Esophagus squamous epithelium (tissue), 5 donors: ENCODE results near the gene MT1F. TPM values are rescaled to one million over a fixed set of nuclear protein-coding genes. Genes with fewer than 3 reads are reported as not detected.
"Not testable (repeated sequence)": the region's sequence is repeated elsewhere in the genome, so short reads cannot be mapped to it uniquely, and the experiment has no call there.

ENCODE experiments used
- DNase-seq: peaks from one replicate; lab custom pipeline; 2025; lab: John Stamatoyannopoulos, UW
- H3K27ac ChIP-seq, 4 donors: fragments of 200-600 bp; sonication (generic); one replicate each; pipeline ENCODE4 v1.5.1; 2016 to 2019; ENCODE audit warnings: mild to moderate bottlenecking in 1 of 4
- H3K27me3 ChIP-seq, 4 donors: fragments of 200-600 bp; sonication (generic); 1 replicate in 3 of 4; 2 replicates in 1 of 4; pipeline versions ENCODE4 v1.5.1 to v1.6.0; 2017 to 2021; ENCODE audit warnings: antibody characterized with exemption in 1 of 4
- H3K36me3 ChIP-seq, 3 donors: fragments of 200-600 bp; sonication (generic); one replicate each; pipeline ENCODE4 v1.5.1; 2016 to 2019
- H3K4me1 ChIP-seq, 3 donors: fragments of 200-600 bp; sonication (generic); one replicate each; pipeline ENCODE4 v1.5.1; 2017 to 2019
- H3K4me3 ChIP-seq, 4 donors: fragments of 200-600 bp; sonication (generic); 1 replicate in 3 of 4; 2 replicates in 1 of 4; pipeline ENCODE4 v1.5.1; 2016 to 2019; ENCODE audit warnings: mild to moderate bottlenecking in 2 of 4, moderate library complexity in 1 of 4
- H3K9me3 ChIP-seq, 3 donors: fragments of 200-600 bp; sonication (generic); one replicate each; pipeline ENCODE4 v1.5.1; 2016 to 2019
- CTCF ChIP-seq, 6 experiments: fragments of 450-650 bp in 4 of 6; fragments of 200-600 bp in 2 of 6; sonication (generic) in 2 of 6; IDR thresholded peaks; one replicate each; pipeline ENCODE4 v1.5.1; 2016 to 2019; ENCODE audit warnings: antibody characterized with exemption in 6 of 6, mild to moderate bottlenecking in 4 of 6, moderate library complexity in 4 of 6
- POLR2A ChIP-seq, 4 donors: fragments of 450-650 bp; IDR thresholded peaks; one replicate each; pipeline ENCODE4 v1.6.1; 2017; ENCODE audit warnings: antibody characterized with exemption in 4 of 4, mild to moderate bottlenecking in 4 of 4, moderate library complexity in 3 of 4
- WGBS, 2 donors: methylation state at CpG; one replicate each; pipeline ENCODE4 v1.1.5; 2018; 5-methylcytosine and 5-hydroxymethylcytosine counted together
- intact Hi-C: fragments of 100-400 bp; cut with DNase I; formaldehyde crosslinking; loops from one replicate; pipeline ENCODE4 v1.15.0; 2022
- total RNA-seq, 4 donors: library from RNA; depleted of rRNA; stranded (reverse); fragments of >200 nt; gene quantifications; one replicate each; pipeline ENCODE4 v1.1.0, GENCODE V29; 2016
- donor health status: DM: yes; HTN: yes; CAD: no.

Gene MT1F
- total RNA-seq, 4 donors from 2014 or later = 2.8 to 4.2 (median 2.9) TPM; not detected in 1

GRCh38 chr16:56620339-56620897 lies 37.3 kb upstream of the MT1F start:
- H3K36me3 ChIP-seq = no peaks in the 10 kb centered on the region
- peaks cover 0 to 21% (median 0%) of the 10 kb centered on the region in 4 donors for H3K27me3 ChIP-seq
- 93% methylated on average over 7 of the region's 8 CpGs for WGBS, 2 donors
- H3K27ac ChIP-seq = no peak overlapping the region
- no peak overlapping the region for H3K4me3 ChIP-seq
- intact Hi-C loops = no loop called here
- no peak for DNase-seq
- H3K9me3 ChIP-seq = no peaks in the 10 kb centered on the region
- H3K4me1 ChIP-seq = peaks cover 11 to 32% (median 11%) of the 10 kb centered on the region in 3 donors
- no peak for TF ChIP-seq POLR2A (IDR thresholded peaks at IDR 0.05)
- TF ChIP-seq CTCF (IDR thresholded peaks at IDR 0.05) = no peak

- H3K27me3 ChIP-seq = peaks cover 0 to 28% (median 0%) of the 10 kb centered on the region in 4 donors
- H3K4me1 ChIP-seq = peaks cover 14 to 43% (median 19%) of the 10 kb centered on the region in 3 donors
These were observed 35.9 kb upstream of the MT1F start for GRCh38 chr16:56621665-56622445.

GRCh38 chr16:56623184-56623583 lies 34.6 kb upstream of the MT1F start:
- Histone ChIP-seq H3K4me1 (peaks cover 6 to 39% (median 9%) of the 10 kb centered on the region in 3 donors), H3K27me3 (peaks cover 0 to 18% (median 0%) of the 10 kb centered on the region in 4 donors)
- H3K36me3 ChIP-seq, H3K9me3 ChIP-seq, H3K27ac ChIP-seq, DNase-seq, H3K4me3 ChIP-seq, intact Hi-C loops: not testable (repeated sequence)
- WGBS, 2 donors = 88 to 89% methylated on average over 5 of the region's 5 CpGs

More at GRCh38 chr16:56621665-56622445, 35.9 kb upstream of the MT1F start:
- H3K36me3 ChIP-seq, H3K9me3 ChIP-seq, intact Hi-C loops, DNase-seq, H3K4me3 ChIP-seq: not testable (repeated sequence)
- H3K27ac ChIP-seq = peak overlapping the region in 2 of 4 donors; percentile 58 to 59
- 77 to 83% methylated on average over 2 of the region's 4 CpGs for WGBS, 2 donors

GRCh38 chr16:56623637-56624036 lies 34.1 kb upstream of the MT1F start:
- Histone ChIP-seq H3K4me3 (no peak overlapping the region), H3K36me3 (no peaks in the 10 kb centered on the region), H3K9me3 (no peaks in the 10 kb centered on the region), H3K4me1 (peaks cover 6 to 34% (median 9%) of the 10 kb centered on the region in 3 donors), H3K27me3 (peaks cover 0 to 13% (median 0%) of the 10 kb centered on the region in 4 donors), H3K27ac (no peak overlapping the region)
- TF ChIP-seq CTCF (IDR thresholded peaks at IDR 0.05) = no peak
- no peak for TF ChIP-seq POLR2A (IDR thresholded peaks at IDR 0.05)
- WGBS, 2 donors = 92% methylated on average over 2 of the region's 2 CpGs
- intact Hi-C loops = no loop called here
- DNase-seq = no peak

- DNase-seq = no peak
- H3K4me1 ChIP-seq = peaks cover 6 to 33% (median 9%) of the 10 kb centered on the region in 3 donors
- no peaks in the 10 kb centered on the region for H3K9me3 ChIP-seq
- intact Hi-C loops = no loop called here
- H3K27ac ChIP-seq = peak within 1 kb of the TSS; percentile 79 to 96 (median 90)
- H3K4me3 ChIP-seq = peak within 1 kb of the TSS; percentile 43 to 81 (median 66)
- H3K27me3 ChIP-seq = peaks cover 0 to 10% (median 0%) of the 10 kb centered on the region in 4 donors
- 4 to 9% methylated on average over 12 to 15 of the region's 62 CpGs for WGBS, 2 donors
- H3K36me3 ChIP-seq = no peaks in the 10 kb centered on the region
- peak in 3 of 4 donors; percentile 13 to 89 (median 88) for TF ChIP-seq POLR2A (IDR thresholded peaks at IDR 0.05)
- TF ChIP-seq CTCF (IDR thresholded peaks at IDR 0.05) = no peak
These were observed 32.4 kb upstream of the MT1F start, which contains the start of gene MT1E for GRCh38 chr16:56625140-56625942. Gene MT1E (plus strand): TSS chr16:56625781. CDS start chr16:56625852, 71 bp downstream.
